ENCODE results near the gene IGSF3. TPM values are rescaled to one million over a fixed set of nuclear protein-coding genes. Genes with fewer than 3 reads are reported as not detected.
"Not testable (repeated sequence)": the region's sequence is repeated elsewhere in the genome, so short reads cannot be mapped to it uniquely, and the experiment has no call there.

IGSF3 gene
- total and polyA plus RNA-seq, 3 donors from 2014 or later: 12.6 to 27.2 (median 15.4) TPM

DNA sequence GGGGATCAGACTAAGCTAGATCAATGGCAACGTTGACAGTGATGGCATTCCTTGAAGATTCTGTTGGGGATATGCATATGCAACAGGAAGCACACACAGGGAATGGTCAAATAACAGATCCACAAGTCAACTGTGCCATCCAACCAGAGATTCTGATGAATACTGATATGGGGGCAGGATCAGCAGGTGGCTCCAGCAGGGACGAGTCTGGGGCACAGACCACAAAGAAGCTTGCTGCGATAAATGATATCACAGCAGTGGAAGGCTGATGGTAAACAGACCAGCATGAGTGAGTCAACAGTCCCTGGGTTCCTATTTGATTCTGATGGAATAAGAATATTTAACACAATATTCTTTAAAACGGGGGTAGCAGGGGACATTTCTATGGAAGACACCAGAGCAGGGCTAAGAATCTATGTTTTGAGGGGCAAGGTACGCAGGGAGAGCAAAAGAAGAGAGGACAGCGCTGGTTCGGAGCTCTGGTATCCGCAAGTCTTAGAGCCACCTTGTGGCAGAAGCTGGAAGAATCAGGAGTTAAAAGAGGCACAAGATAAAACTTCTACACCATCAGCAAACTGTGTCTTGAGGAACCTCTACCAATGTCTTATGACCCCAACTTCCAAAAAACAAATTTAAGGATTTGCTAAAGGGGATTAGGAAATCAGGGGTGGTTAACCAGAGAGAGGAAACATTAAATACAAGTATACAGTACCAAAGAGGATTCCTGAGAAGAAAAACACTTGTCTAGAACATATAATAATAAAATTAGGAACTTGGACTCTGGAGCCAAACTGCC is 71.4 kb downstream of the IGSF3 start:
- H3K27ac ChIP-seq; intact Hi-C loops (cut with DNase I; ENCODE audit: low total_unique reads); H3K27me3 ChIP-seq; H3K4me3 ChIP-seq; H3K4me1 ChIP-seq; H3K36me3 ChIP-seq (ENCODE audit: low read depth, missing control alignments); H3K9me3 ChIP-seq: not testable (repeated sequence)
- DNase-seq: peak; percentile 72
- 47 to 52% methylated on average over 8 of the region's 8 CpGs for WGBS, 2 donors
- TF ChIP-seq, protein P1, sequence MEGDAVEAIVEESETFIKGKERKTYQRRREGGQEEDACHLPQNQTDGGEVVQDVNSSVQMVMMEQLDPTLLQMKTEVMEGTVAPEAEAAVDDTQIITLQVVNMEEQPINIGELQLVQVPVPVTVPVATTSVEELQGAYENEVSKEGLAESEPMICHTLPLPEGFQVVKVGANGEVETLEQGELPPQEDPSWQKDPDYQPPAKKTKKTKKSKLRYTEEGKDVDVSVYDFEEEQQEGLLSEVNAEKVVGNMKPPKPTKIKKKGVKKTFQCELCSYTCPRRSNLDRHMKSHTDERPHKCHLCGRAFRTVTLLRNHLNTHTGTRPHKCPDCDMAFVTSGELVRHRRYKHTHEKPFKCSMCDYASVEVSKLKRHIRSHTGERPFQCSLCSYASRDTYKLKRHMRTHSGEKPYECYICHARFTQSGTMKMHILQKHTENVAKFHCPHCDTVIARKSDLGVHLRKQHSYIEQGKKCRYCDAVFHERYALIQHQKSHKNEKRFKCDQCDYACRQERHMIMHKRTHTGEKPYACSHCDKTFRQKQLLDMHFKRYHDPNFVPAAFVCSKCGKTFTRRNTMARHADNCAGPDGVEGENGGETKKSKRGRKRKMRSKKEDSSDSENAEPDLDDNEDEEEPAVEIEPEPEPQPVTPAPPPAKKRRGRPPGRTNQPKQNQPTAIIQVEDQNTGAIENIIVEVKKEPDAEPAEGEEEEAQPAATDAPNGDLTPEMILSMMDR (IDR thresholded peaks at IDR 0.05): peak in 1 of 3 experiments; percentile 47

- intact Hi-C loops (cut with DNase I; ENCODE audit: low total_unique reads): not testable (repeated sequence)
Measured at GRCh38 chr1:116595065-116595840, 72.3 kb downstream of the IGSF3 start.

GRCh38 chr1:116593977-116594376 is 73.6 kb downstream of the IGSF3 start:
- H3K4me1 ChIP-seq; H3K9me3 ChIP-seq; H3K4me3 ChIP-seq; DNase-seq; intact Hi-C loops (cut with DNase I; ENCODE audit: low total_unique reads); H3K27me3 ChIP-seq; H3K36me3 ChIP-seq (ENCODE audit: low read depth, missing control alignments); H3K27ac ChIP-seq: not testable (repeated sequence)
- WGBS, 2 donors: 88 to 93% methylated on average over 3 of the region's 3 CpGs

More at GRCh38 chr1:116595065-116595840, 72.3 kb downstream of the IGSF3 start:
- H3K4me1 ChIP-seq; H3K27ac ChIP-seq; H3K9me3 ChIP-seq; H3K27me3 ChIP-seq; H3K4me3 ChIP-seq; DNase-seq; H3K36me3 ChIP-seq (ENCODE audit: low read depth, missing control alignments): not testable (repeated sequence)
- WGBS, 2 donors: 86 to 89% methylated on average over 4 of the region's 4 CpGs
- TF ChIP-seq, protein P1 (IDR thresholded peaks at IDR 0.05): peak in 1 of 3 experiments; percentile 20

- H3K9me3 ChIP-seq; H3K36me3 ChIP-seq (ENCODE audit: low read depth, missing control alignments); DNase-seq; H3K4me3 ChIP-seq; intact Hi-C loops (cut with DNase I; ENCODE audit: low total_unique reads); H3K27ac ChIP-seq; H3K4me1 ChIP-seq; H3K27me3 ChIP-seq: not testable (repeated sequence)
- whole genome bisulfite sequencing, 2 donors: 93% methylated on average over 3 of the region's 5 CpGs
Measured at GRCh38 chr1:116593401-116593800, 74.1 kb downstream of the IGSF3 start.

DNA sequence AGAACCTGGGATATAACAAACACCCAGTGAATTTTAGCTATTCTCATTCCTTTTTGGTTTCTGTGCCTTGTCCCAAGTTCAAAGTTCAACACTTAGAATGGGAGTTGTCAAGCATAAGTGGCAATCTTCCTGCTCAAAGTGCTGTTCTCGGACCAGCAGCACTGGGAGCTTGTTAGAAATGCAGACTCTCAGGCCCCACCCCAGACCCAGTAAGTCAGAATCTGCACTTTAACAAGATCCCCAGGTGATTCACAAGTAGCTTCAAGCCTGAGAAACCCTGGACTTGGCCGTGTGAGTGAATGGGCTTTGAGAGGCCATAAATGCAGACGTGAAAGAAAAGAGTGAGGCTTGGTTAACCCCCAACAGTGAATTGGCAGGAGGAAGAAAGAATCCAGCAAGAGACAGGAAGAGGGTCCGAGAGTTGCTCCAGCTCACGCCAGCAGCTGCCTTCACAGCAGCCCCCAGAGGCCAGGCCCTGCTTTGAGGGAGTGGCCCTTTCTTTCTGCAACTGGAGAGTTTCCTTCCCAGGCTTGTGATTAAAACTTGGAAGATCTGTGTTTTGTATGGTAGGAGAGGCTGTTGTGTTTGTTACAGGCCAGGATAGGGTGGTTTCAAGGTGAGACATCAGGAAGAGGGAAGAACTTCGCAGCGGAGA is 75.5 kb downstream of the IGSF3 start:
- H3K4me1 ChIP-seq; intact Hi-C loops (cut with DNase I; ENCODE audit: low total_unique reads); DNase-seq; H3K27ac ChIP-seq; H3K4me3 ChIP-seq; H3K27me3 ChIP-seq; H3K36me3 ChIP-seq (ENCODE audit: low read depth, missing control alignments); H3K9me3 ChIP-seq: not testable (repeated sequence)
- WGBS, 2 donors: 86 to 95% methylated on average over 5 to 7 of the region's 7 CpGs

GRCh38 chr1:116591006-116591950 is 76.3 kb downstream of the IGSF3 start:
- H3K27ac ChIP-seq; DNase-seq; intact Hi-C loops (cut with DNase I; ENCODE audit: low total_unique reads); H3K36me3 ChIP-seq (ENCODE audit: low read depth, missing control alignments); H3K27me3 ChIP-seq; H3K4me1 ChIP-seq; H3K4me3 ChIP-seq; H3K9me3 ChIP-seq: not testable (repeated sequence)
- 88 to 97% methylated on average over 2 of the region's 10 CpGs for whole genome bisulfite sequencing, 2 donors

DNA sequence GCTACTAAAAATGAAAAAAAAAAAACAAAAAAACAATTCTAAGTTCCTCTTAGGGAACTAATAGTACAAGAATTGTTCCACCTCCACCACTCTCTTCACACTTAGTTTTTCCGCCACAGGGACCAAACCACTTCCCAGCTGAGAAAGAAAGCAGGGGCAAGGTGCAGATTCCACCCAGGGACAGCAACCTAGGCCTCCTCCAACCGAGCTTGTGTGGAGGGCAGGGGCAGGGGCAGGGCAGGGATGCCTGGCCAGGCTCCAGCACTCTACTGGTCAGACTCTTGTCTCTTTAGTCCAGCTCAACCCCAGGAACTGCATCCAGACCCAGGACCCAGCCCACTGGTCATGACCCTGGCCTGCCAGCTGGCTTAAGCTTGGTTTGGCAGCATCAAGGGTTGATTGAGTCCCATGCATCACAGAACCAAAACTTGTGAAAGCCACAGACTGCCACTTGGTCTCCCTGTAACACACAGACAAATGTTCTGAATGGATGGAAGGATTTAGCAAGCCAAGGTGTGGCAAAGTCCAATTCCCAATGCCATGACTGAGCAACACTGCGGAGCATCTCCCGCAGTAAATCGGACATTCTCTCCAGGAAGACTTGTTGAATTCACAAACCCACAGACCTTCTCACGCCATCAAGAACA is 77.1 kb downstream of the IGSF3 start:
- H3K27me3 ChIP-seq; H3K4me3 ChIP-seq; H3K36me3 ChIP-seq (ENCODE audit: low read depth, missing control alignments); DNase-seq; H3K9me3 ChIP-seq; H3K4me1 ChIP-seq; H3K27ac ChIP-seq; intact Hi-C loops (cut with DNase I; ENCODE audit: low total_unique reads): not testable (repeated sequence)
- WGBS, 2 donors: 58 to 87% methylated on average over 2 to 6 of the region's 6 CpGs

GRCh38 chr1:116589101-116589735 is 78.3 kb downstream of the IGSF3 start:
- H3K4me3 ChIP-seq; H3K4me1 ChIP-seq; H3K27me3 ChIP-seq; H3K36me3 ChIP-seq (ENCODE audit: low read depth, missing control alignments); H3K9me3 ChIP-seq; intact Hi-C loops (cut with DNase I; ENCODE audit: low total_unique reads); DNase-seq; H3K27ac ChIP-seq: not testable (repeated sequence)
- 68 to 69% methylated on average over 7 to 9 of the region's 9 CpGs for WGBS, 2 donors

All from testis (tissue), 3 donors.